Fibroblast of lung (primary cell): ENCODE results near the gene DDX49.

Source experiments
- EZH2 ChIP-seq: IDR thresholded peaks from 2 replicates; pipeline ENCODE4 v1.5.1; 2012; ENCODE audit warnings: low read length, control low read depth, mild to moderate bottlenecking; ENCODE audit errors: missing control alignments
- TF ChIP-seq, protein P1 (sequence below), 2 donors: IDR thresholded peaks in 1 of 2; conservative IDR thresholded peaks in 1 of 2; 1 replicate in 1 of 2; 2 replicates in 1 of 2; pipeline ENCODE4 v1.5.1; 2011 to 2012; ENCODE audit warnings: low read length in 2 of 2, control low read depth in 1 of 2, inconsistent platforms in 1 of 2, low read depth in 1 of 2, mild to moderate bottlenecking in 1 of 2

- TF ChIP-seq, protein P1, sequence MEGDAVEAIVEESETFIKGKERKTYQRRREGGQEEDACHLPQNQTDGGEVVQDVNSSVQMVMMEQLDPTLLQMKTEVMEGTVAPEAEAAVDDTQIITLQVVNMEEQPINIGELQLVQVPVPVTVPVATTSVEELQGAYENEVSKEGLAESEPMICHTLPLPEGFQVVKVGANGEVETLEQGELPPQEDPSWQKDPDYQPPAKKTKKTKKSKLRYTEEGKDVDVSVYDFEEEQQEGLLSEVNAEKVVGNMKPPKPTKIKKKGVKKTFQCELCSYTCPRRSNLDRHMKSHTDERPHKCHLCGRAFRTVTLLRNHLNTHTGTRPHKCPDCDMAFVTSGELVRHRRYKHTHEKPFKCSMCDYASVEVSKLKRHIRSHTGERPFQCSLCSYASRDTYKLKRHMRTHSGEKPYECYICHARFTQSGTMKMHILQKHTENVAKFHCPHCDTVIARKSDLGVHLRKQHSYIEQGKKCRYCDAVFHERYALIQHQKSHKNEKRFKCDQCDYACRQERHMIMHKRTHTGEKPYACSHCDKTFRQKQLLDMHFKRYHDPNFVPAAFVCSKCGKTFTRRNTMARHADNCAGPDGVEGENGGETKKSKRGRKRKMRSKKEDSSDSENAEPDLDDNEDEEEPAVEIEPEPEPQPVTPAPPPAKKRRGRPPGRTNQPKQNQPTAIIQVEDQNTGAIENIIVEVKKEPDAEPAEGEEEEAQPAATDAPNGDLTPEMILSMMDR (conservative IDR thresholded peaks at IDR 0.05 in 1 of 2, IDR thresholded peaks at IDR 0.05 in 1 of 2; ENCODE audit: low read depth in 1 of 2, low read length in 2 of 2), result no peak
- TF ChIP-seq EZH2, result no peak
Observed at GRCh38 chr19:18904334-18905057, 15.0 kb upstream of the DDX49 start.
